Measurements from ENCODE around the gene CLDN7. TPM values are rescaled to one million over a fixed set of nuclear protein-coding genes. Genes with fewer than 3 reads are reported as not detected.
"Not testable (repeated sequence)": the region's sequence is repeated elsewhere in the genome, so short reads cannot be mapped to it uniquely, and the experiment has no call there.

CLDN7 gene
- total RNA-seq, 1 donor from 2014 or later = 0.75 TPM

GRCh38 chr17:7259555-7259889 lies 2.8 kb downstream of the CLDN7 start:
- intact Hi-C loops (cut with DNase I) = no loop called here
- no peak for DNase-seq (ENCODE audit: low spot score)

GRCh38 chr17:7258731-7259554 lies 3.3 kb downstream of the CLDN7 start:
- DNase-seq (ENCODE audit: low spot score) = no peak
- intact Hi-C loops (cut with DNase I) = no loop called here

- DNase-seq (ENCODE audit: low spot score) = no peak
- intact Hi-C loops (cut with DNase I) = no loop called here
Observed at GRCh38 chr17:7256766-7257456, 5.4 kb downstream of the CLDN7 start.

GRCh38 chr17:7254511-7254910 lies 7.8 kb downstream of the CLDN7 start:
- intact Hi-C loops (cut with DNase I) = loop anchor here (5.0 kb wide), 1 partner anchor 318 kb away; no protein-coding TSS in a partner anchor
- DNase-seq (ENCODE audit: low spot score) = no peak

GRCh38 chr17:7253082-7253481 lies 9.2 kb downstream of the CLDN7 start:
- DNase-seq (ENCODE audit: low spot score) = no peak
- intact Hi-C loops (cut with DNase I) = loop anchor here (5.0 kb wide), 1 partner anchor 319 kb away; no protein-coding TSS in a partner anchor

GRCh38 chr17:7252176-7253043 lies 9.9 kb downstream of the CLDN7 start, which contains the start of gene ELP5:
ELP5 (plus strand) TSS chr17:7252215; CDS start chr17:7252551, 336 bp downstream.
- intact Hi-C loops (cut with DNase I) = loop anchor here (1.0 to 5.0 kb wide), 3 partner anchors 13 to 320 kb away; partner anchors contain the start of genes PHF23 and SLC2A4

GRCh38 chr17:7251661-7252175 lies 10.6 kb downstream of the CLDN7 start, which contains the start of gene CTDNEP1:
CTDNEP1 (minus strand) TSS chr17:7251734; CDS start chr17:7251296, 438 bp downstream.
- intact Hi-C loops (cut with DNase I) = loop anchor here (1.0 to 5.0 kb wide), 3 partner anchors 12 to 321 kb away; partner anchors contain the start of genes PHF23 and SLC2A4
- DNase-seq (ENCODE audit: low spot score) = peak; percentile 100

More at GRCh38 chr17:7252176-7253043, 9.9 kb downstream of the CLDN7 start, which contains the start of gene ELP5:
- DNase-seq (ENCODE audit: low spot score) = peak; percentile 97

GRCh38 chr17:7250695-7251627 lies 11.3 kb downstream of the CLDN7 start:
- DNase-seq (ENCODE audit: low spot score) = no peak
- intact Hi-C loops (cut with DNase I) = loop anchor here (5.0 kb wide), 1 partner anchor 321 kb away; no protein-coding TSS in a partner anchor

- DNase-seq (ENCODE audit: low spot score) = no peak
- intact Hi-C loops (cut with DNase I) = loop anchor here (5.0 kb wide), 1 partner anchor 322 kb away; no protein-coding TSS in a partner anchor
Observed at GRCh38 chr17:7249830-7250229, 12.4 kb downstream of the CLDN7 start.

GRCh38 chr17:7249214-7249613 lies 13.1 kb downstream of the CLDN7 start:
- intact Hi-C loops (cut with DNase I) = no loop called here
- no peak for DNase-seq (ENCODE audit: low spot score)

GRCh38 chr17:7248796-7249195 lies 13.5 kb downstream of the CLDN7 start:
- DNase-seq (ENCODE audit: low spot score) = no peak
- intact Hi-C loops (cut with DNase I) = no loop called here

GRCh38 chr17:7246779-7247178 lies 15.5 kb downstream of the CLDN7 start:
- no peak for DNase-seq (ENCODE audit: low spot score)
- intact Hi-C loops (cut with DNase I) = no loop called here

GRCh38 chr17:7243838-7244237 lies 18.4 kb downstream of the CLDN7 start:
- intact Hi-C loops (cut with DNase I); DNase-seq (ENCODE audit: low spot score): not testable (repeated sequence)

GRCh38 chr17:7243453-7243729 lies 18.9 kb downstream of the CLDN7 start:
- intact Hi-C loops (cut with DNase I) = no loop called here

GRCh38 chr17:7242717-7243452 lies 19.4 kb downstream of the CLDN7 start:
- intact Hi-C loops (cut with DNase I) = no loop called here
- DNase-seq (ENCODE audit: low spot score) = peak; percentile 98

More at GRCh38 chr17:7243453-7243729, 18.9 kb downstream of the CLDN7 start:
- no peak for DNase-seq (ENCODE audit: low spot score)

GRCh38 chr17:7241783-7242716 lies 20.2 kb downstream of the CLDN7 start, which contains the start of gene GABARAP:
GABARAP (minus strand) TSS chr17:7242449; CDS start chr17:7242330, 119 bp downstream.
- intact Hi-C loops (cut with DNase I) = no loop called here

More at GRCh38 chr17:7241783-7242716, 20.2 kb downstream of the CLDN7 start, which contains the start of gene GABARAP:
- DNase-seq (ENCODE audit: low spot score) = peak; percentile 98
